GM12892 (cell line): ENCODE measurements around the gene KCNJ6.

Experiments
- POLR2A ChIP-seq: IDR thresholded peaks from 2 replicates; pipeline ENCODE4 v1.6.1; 2011; ENCODE audit warnings: low read depth, low read length, control low read depth
- POLR2AphosphoS5 ChIP-seq: IDR thresholded peaks from 2 replicates; pipeline ENCODE4 v1.6.1; 2011; ENCODE audit warnings: low read depth, low read length, control low read depth

DNA sequence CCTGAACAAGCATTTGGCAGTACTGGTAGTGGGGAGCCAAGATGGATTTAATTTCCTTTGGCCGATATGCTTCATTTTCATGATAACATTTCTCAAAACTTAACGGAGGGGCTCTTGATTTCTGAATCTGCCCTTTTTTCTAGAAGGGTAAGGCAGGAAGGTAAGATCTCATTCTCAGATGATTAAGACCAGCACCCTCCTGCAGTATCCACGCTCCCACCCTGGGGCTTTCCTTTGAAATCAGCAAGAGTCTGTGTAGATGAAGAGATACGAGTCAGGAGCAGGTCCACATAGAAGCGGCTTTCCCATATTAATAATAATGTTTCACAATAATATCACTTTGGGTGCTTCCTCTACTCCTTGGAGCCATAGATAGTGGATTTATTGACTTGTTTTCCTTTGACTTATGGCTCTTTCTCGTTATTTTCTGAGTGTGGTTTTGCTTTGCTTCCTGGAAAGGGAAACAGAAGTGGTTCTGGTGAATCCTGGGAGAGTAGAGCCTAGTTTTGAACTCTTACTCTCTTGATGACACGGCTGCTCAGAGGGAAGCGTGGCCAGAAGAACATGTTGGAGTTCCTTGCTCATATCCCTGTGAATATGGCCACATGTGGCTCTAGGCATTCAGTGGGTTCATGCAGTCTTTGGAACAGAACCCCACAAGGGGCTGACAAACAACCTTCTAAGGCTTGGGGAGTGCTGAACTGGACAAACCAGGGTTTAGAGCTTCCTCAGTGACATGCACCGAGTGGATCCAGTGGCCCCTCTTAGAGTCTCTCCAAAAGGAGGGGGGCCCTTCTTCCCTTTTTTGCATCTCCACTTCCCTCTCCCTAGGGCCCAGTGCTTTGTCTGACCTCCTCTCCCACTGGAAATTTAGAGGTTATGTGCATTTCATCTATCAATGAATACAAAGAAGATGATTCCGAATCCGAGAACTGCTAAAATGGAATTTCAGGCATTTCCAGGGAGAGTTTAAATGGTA, 354.0 kb downstream of the KCNJ6 start:
- no peak for TF ChIP-seq POLR2AphosphoS5
- TF ChIP-seq POLR2A: no peak
